Gastrocnemius medialis (tissue), 4 donors: ENCODE results near the gene GYG2. TPM values are rescaled to one million over a fixed set of nuclear protein-coding genes. Genes with fewer than 3 reads are reported as not detected.

Experiments
- ATAC-seq, 2 donors: fragments of 150-250 bp; one replicate each; pipeline ENCODE4 v1.9.1; 2016
- DNase-seq, 2 donors: peaks; one replicate each; pipeline ENCODE4 v3.0.0-alpha.2; 2019
- H3K27ac ChIP-seq, 4 donors: fragments of 200-600 bp; sonication (generic); 1 replicate in 1 of 4; 2 replicates in 3 of 4; pipeline ENCODE4 v1.5.1; 2016 to 2018; ENCODE audit warnings: mild to moderate bottlenecking in 2 of 4, moderate library complexity in 1 of 4
- H3K27me3 ChIP-seq, 3 donors: fragments of 200-600 bp; sonication (generic) in 2 of 3; 1 replicate in 1 of 3; 2 replicates in 2 of 3; pipeline versions ENCODE4 v1.5.1 to v1.6.0; 2016 to 2019; ENCODE audit warnings: mild to moderate bottlenecking in 1 of 3, moderate library complexity in 1 of 3
- H3K36me3 ChIP-seq, 2 donors: fragments of 200-600 bp; sonication (generic) in 1 of 2; one replicate each; pipeline ENCODE4 v1.5.1; 2017 to 2018
- H3K4me1 ChIP-seq, 2 donors: fragments of 200-600 bp; sonication (generic) in 1 of 2; one replicate each; pipeline ENCODE4 v1.5.1; 2016 to 2017; ENCODE audit warnings: mild to moderate bottlenecking in 2 of 2
- H3K4me3 ChIP-seq, 4 donors: fragments of 200-600 bp; sonication (generic) in 3 of 4; 1 replicate in 1 of 4; 2 replicates in 3 of 4; pipeline ENCODE4 v1.5.1; 2016 to 2019; ENCODE audit warnings: mild to moderate bottlenecking in 2 of 4
- H3K9me3 ChIP-seq, 3 donors: fragments of 200-600 bp; sonication (generic) in 2 of 3; 1 replicate in 1 of 3; 2 replicates in 2 of 3; pipeline ENCODE4 v1.5.1; 2016 to 2019
- POLR2A ChIP-seq, 2 donors: fragments of 450-650 bp; IDR thresholded peaks; one replicate each; pipeline ENCODE4 v1.6.1; 2017; ENCODE audit warnings: antibody characterized with exemption in 2 of 2, mild to moderate bottlenecking in 2 of 2, moderate library complexity in 2 of 2
- in situ Hi-C, 4 donors: fragments of 200-750 bp; cut with MboI; loops; one replicate each; pipeline versions ENCODE4 v1.15.0 to v1.8.0; 2017; ENCODE audit warnings: low sequenced_read_pairs in 4 of 4
- intact Hi-C: fragments of 100-400 bp; cut with DNase I; formaldehyde crosslinking; loops from one replicate; pipeline ENCODE4 v1.15.1; 2023; ENCODE audit warnings: low total_unique reads
- total RNA-seq, 4 donors: library from RNA; depleted of rRNA; stranded (reverse); fragments of >200 nt; gene quantifications; one replicate each; pipeline versions ENCODE4 v1.1.0 to v1.2.3, GENCODE V29; 2016
- TF ChIP-seq, protein P1 (sequence below), 5 experiments: fragments of 450-650 bp in 3 of 5; fragments of 200-600 bp in 2 of 5; sonication (generic) in 2 of 5; IDR thresholded peaks in 4 of 5; conservative IDR thresholded peaks in 1 of 5; 1 replicate in 4 of 5; 2 replicates in 1 of 5; pipeline ENCODE4 v1.5.1; 2016 to 2019; ENCODE audit warnings: antibody characterized with exemption in 5 of 5, mild to moderate bottlenecking in 3 of 5, moderate library complexity in 3 of 5

The GYG2 gene
- total RNA-seq, 4 donors from 2014 or later: 0.67 to 0.92 TPM; not detected in 2

DNA sequence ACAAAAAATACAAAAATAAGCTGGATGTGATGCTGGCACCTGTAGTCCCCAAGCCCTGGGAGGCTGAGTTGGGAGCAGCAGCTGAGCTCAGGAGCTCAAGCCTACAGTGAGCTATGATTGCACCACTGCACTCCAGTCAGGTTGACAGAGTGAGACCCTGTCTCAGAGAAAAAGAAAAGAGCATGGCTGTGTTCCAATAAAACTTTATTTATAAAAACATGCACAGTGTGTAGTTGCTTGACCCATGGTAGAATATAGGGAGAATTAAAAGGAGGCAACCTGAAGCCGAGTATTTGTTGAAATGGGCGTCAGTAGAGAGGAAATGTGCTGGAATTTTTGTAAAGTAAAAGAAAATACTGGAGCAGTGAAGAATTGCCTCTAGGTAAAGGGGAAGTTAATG lies 27.0 kb downstream of the GYG2 start:
- intact Hi-C loops (no loop called here), in situ Hi-C loops (no loop called here)
- Histone ChIP-seq H3K27me3 (no peaks in the 10 kb centered on the region), H3K4me1 (no peaks in the 10 kb centered on the region), H3K27ac (no peak overlapping the region), H3K36me3 (no peaks in the 10 kb centered on the region), H3K9me3 (no peaks in the 10 kb centered on the region), H3K4me3 (no peak overlapping the region)
- TF ChIP-seq, protein P1, sequence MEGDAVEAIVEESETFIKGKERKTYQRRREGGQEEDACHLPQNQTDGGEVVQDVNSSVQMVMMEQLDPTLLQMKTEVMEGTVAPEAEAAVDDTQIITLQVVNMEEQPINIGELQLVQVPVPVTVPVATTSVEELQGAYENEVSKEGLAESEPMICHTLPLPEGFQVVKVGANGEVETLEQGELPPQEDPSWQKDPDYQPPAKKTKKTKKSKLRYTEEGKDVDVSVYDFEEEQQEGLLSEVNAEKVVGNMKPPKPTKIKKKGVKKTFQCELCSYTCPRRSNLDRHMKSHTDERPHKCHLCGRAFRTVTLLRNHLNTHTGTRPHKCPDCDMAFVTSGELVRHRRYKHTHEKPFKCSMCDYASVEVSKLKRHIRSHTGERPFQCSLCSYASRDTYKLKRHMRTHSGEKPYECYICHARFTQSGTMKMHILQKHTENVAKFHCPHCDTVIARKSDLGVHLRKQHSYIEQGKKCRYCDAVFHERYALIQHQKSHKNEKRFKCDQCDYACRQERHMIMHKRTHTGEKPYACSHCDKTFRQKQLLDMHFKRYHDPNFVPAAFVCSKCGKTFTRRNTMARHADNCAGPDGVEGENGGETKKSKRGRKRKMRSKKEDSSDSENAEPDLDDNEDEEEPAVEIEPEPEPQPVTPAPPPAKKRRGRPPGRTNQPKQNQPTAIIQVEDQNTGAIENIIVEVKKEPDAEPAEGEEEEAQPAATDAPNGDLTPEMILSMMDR (IDR thresholded peaks at IDR 0.05 in 4 of 5, conservative IDR thresholded peaks at IDR 0.05 in 1 of 5): no peak
- no peak for TF ChIP-seq POLR2A (IDR thresholded peaks at IDR 0.05)
- no peak for DNase-seq
- ATAC-seq: no peak

DNA sequence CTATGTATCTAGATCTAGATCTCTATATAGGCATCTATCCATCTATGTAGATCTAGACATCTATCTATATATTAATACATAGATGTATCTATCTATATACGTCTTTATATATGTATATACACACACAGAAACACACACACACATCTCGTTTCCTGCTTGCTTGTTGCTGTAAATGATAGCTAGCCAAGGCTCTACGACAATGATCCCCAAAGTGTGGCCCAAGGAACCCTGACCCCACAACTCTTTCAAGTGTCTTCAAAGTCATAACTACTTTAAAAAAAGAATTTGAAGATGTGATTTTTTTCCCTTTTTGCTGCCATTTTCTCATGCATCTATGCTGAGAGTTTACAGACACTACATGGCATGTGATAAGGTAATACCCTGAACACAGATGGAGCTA lies 28.8 kb downstream of the GYG2 start:
- ATAC-seq (no peak), DNase-seq (no peak)
- Histone ChIP-seq H3K9me3 (no peaks in the 10 kb centered on the region), H3K4me3 (no peak overlapping the region), H3K4me1 (no peaks in the 10 kb centered on the region), H3K27ac (no peak overlapping the region), H3K27me3 (no peaks in the 10 kb centered on the region), H3K36me3 (no peaks in the 10 kb centered on the region)
- intact Hi-C loops: no loop called here
- in situ Hi-C loops: no loop called here
- TF ChIP-seq, protein P1 (IDR thresholded peaks at IDR 0.05 in 4 of 5, conservative IDR thresholded peaks at IDR 0.05 in 1 of 5): no peak
- TF ChIP-seq POLR2A (IDR thresholded peaks at IDR 0.05): no peak

DNA sequence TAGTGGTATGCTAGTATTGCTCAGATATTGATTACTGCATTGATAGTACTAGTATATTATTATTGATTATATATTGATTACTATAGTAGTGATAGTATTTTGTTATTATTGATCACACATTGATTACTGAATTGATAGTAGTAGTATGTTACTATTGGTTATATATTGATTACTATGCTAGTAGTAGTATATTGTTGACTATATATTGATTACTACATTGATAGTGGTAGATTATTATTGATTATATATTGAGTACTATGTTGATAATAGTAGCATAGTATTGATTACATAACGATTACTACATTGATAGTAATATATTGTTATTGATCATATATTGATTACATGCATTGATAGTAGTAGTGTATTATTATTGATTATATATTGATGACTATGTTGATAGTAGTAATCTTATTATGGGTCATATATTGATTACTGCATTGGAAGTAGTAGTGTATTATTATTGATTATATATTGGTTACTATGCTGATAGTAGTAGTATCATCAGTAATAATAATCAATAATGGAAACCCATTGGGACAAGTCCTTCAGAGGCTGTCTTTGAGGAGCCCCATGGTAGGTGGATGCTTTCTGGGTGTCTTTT lies 30.6 kb downstream of the GYG2 start:
- Histone ChIP-seq H3K36me3 (no peaks in the 10 kb centered on the region), H3K27ac (no peak overlapping the region), H3K9me3 (no peaks in the 10 kb centered on the region), H3K27me3 (no peaks in the 10 kb centered on the region), H3K4me1 (no peaks in the 10 kb centered on the region), H3K4me3 (no peak overlapping the region)
- DNase-seq: no peak
- TF ChIP-seq POLR2A (IDR thresholded peaks at IDR 0.05): no peak
- TF ChIP-seq, protein P1 (IDR thresholded peaks at IDR 0.05 in 4 of 5, conservative IDR thresholded peaks at IDR 0.05 in 1 of 5): no peak
- in situ Hi-C loops (no loop called here), intact Hi-C loops (no loop called here)
- ATAC-seq: no peak

DNA sequence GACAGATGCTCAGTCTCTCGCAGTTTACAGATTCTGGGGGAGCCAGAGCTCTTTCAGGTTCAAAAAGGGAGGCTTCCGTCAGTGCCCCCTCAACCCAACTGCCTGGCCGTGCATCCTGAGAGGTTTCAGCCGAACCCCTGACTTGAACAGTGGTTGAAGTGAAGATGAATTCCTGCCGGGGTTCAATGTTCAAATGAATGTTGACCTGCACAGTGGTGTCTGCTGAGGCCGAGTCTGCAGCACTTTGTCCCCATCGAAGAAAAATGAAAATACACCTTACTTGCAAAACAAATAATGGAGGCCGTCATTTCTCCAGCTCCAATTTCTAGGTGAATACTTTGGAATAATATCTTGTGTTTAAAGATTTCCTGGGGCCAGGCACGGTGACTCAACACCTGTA lies 33.7 kb downstream of the GYG2 start:
- in situ Hi-C loops: no loop called here
- H3K9me3 ChIP-seq: no peaks in the 10 kb centered on the region
- no peak for DNase-seq
- no peak for TF ChIP-seq POLR2A (IDR thresholded peaks at IDR 0.05)
- intact Hi-C loops: no loop called here
- no peaks in the 10 kb centered on the region for H3K36me3 ChIP-seq
- no peak overlapping the region for H3K4me3 ChIP-seq
- no peaks in the 10 kb centered on the region for H3K4me1 ChIP-seq
- H3K27ac ChIP-seq: no peak overlapping the region
- no peak for ATAC-seq
- H3K27me3 ChIP-seq: no peaks in the 10 kb centered on the region

DNA sequence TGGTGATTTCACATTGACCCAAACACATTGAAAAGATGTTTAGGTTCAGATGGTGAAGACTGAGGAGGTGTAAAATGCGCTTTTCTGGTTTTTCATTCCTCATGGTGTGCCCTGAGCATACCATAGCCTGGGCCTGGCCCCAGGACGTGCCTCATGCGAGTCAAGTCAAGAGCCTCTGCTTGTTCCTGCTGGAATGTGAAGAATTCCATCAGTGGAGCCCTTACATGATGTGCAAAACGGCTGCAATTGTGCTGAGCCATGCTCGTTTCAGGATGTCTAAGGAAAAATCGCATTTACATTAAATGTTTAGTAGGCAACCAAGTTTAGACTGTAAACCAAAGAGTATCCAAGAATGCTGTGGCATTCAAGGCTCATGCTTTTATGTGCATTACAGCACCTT lies 34.9 kb downstream of the GYG2 start:
- in situ Hi-C loops: no loop called here

More for the DNA sequence above, 34.9 kb downstream of the GYG2 start:
- H3K27ac ChIP-seq: no peak overlapping the region
- TF ChIP-seq, protein P1 (IDR thresholded peaks at IDR 0.05 in 4 of 5, conservative IDR thresholded peaks at IDR 0.05 in 1 of 5): no peak
- no peak for TF ChIP-seq POLR2A (IDR thresholded peaks at IDR 0.05)
- H3K27me3 ChIP-seq: no peaks in the 10 kb centered on the region
- H3K9me3 ChIP-seq: no peaks in the 10 kb centered on the region
- intact Hi-C loops: no loop called here
- H3K4me1 ChIP-seq: no peaks in the 10 kb centered on the region
- no peak overlapping the region for H3K4me3 ChIP-seq
- no peak for DNase-seq
- H3K36me3 ChIP-seq: no peaks in the 10 kb centered on the region
- no peak for ATAC-seq
